Suprapubic skin (tissue), 4 donors: ENCODE results near the gene HOXA5. TPM values are rescaled to one million over a fixed set of nuclear protein-coding genes. Genes with fewer than 3 reads are reported as not detected.

ENCODE experiments used
- DNase-seq, 2 donors: peaks; one replicate each; pipeline ENCODE4 v3.0.0-alpha.2; 2019; ENCODE audit warnings: low spot score in 2 of 2
- H3K27ac ChIP-seq: fragments of 200-600 bp; sonication (generic); one replicate; pipeline ENCODE4 v1.5.1; 2019
- H3K27me3 ChIP-seq: fragments of 200-600 bp; sonication (generic); one replicate; pipeline ENCODE4 v1.5.1; 2019
- H3K36me3 ChIP-seq: fragments of 200-600 bp; sonication (generic); one replicate; pipeline ENCODE4 v1.5.1; 2019
- H3K4me1 ChIP-seq: fragments of 200-600 bp; sonication (generic); one replicate; pipeline ENCODE4 v1.5.1; 2019
- H3K4me3 ChIP-seq: fragments of 200-600 bp; sonication (generic); one replicate; pipeline ENCODE4 v1.5.1; 2019; ENCODE audit warnings: mild to moderate bottlenecking
- H3K9me3 ChIP-seq: fragments of 200-600 bp; sonication (generic); one replicate; pipeline ENCODE4 v1.5.1; 2019
- EP300 ChIP-seq: sonication (generic); formaldehyde crosslinking; IDR thresholded peaks from one replicate; pipeline ENCODE4 v1.6.1; 2017; ENCODE audit warnings: antibody characterized with exemption
- POLR2A ChIP-seq, 2 donors: fragments of 450-650 bp; IDR thresholded peaks; one replicate each; pipeline ENCODE4 v1.6.1; 2017; ENCODE audit warnings: antibody characterized with exemption in 2 of 2, mild to moderate bottlenecking in 2 of 2, moderate library complexity in 2 of 2
- POLR2AphosphoS5 ChIP-seq, 3 donors: sonication (generic); formaldehyde crosslinking; IDR thresholded peaks; one replicate each; pipeline ENCODE4 v1.6.1; 2017; ENCODE audit warnings: antibody characterized with exemption in 3 of 3
- WGBS: methylation state at CpG from one replicate; pipeline ENCODE4 v1.1.5; 2018; 5-methylcytosine and 5-hydroxymethylcytosine counted together
- total RNA-seq, 4 donors: library from RNA; depleted of rRNA; stranded (reverse); fragments of >200 nt; gene quantifications; one replicate each; pipeline ENCODE4 v1.1.0, GENCODE V29; 2016
- TF ChIP-seq, protein P1 (sequence below), 2 donors: fragments of 200-600 bp in 1 of 2; fragments of 450-650 bp in 1 of 2; sonication (generic) in 1 of 2; IDR thresholded peaks; one replicate each; pipeline ENCODE4 v1.5.1; 2016 to 2019; ENCODE audit warnings: antibody characterized with exemption in 2 of 2, mild to moderate bottlenecking in 1 of 2, moderate library complexity in 1 of 2

HOXA5 gene
- total RNA-seq, 4 donors from 2014 or later, result 4.7 to 16.3 (median 14.6) TPM

DNA sequence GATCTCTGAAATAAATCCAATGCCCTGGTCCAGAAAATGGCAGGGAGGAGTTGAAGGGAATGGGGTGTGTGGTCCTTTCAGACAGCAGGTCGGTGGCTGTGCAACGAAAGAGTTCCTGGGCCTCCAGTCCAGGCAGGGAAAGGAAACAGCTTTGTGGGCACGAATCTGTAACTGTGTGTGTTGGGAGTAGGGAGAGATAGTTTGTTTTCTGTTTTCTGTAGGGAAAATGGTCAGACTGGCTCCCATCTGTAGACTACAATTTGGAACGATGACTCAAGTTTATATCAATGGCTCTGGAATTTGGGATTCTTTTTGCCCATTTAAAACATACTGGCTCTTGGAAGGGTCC lies 24.4 kb upstream of the HOXA5 start:
- no peaks in the 10 kb centered on the region for H3K36me3 ChIP-seq
- peak overlapping the region; percentile 84 for H3K4me3 ChIP-seq
- H3K27me3 ChIP-seq, result peaks cover 20% of the 10 kb centered on the region
- 33% methylated on average over 4 of the region's 4 CpGs for WGBS
- H3K27ac ChIP-seq, result peak overlapping the region; percentile 97
- no peaks in the 10 kb centered on the region for H3K9me3 ChIP-seq
- peaks cover 83% of the 10 kb centered on the region for H3K4me1 ChIP-seq
- peak in 1 of 2 donors; percentile 44 for DNase-seq
- no peak for TF ChIP-seq EP300
- TF ChIP-seq, protein P1, sequence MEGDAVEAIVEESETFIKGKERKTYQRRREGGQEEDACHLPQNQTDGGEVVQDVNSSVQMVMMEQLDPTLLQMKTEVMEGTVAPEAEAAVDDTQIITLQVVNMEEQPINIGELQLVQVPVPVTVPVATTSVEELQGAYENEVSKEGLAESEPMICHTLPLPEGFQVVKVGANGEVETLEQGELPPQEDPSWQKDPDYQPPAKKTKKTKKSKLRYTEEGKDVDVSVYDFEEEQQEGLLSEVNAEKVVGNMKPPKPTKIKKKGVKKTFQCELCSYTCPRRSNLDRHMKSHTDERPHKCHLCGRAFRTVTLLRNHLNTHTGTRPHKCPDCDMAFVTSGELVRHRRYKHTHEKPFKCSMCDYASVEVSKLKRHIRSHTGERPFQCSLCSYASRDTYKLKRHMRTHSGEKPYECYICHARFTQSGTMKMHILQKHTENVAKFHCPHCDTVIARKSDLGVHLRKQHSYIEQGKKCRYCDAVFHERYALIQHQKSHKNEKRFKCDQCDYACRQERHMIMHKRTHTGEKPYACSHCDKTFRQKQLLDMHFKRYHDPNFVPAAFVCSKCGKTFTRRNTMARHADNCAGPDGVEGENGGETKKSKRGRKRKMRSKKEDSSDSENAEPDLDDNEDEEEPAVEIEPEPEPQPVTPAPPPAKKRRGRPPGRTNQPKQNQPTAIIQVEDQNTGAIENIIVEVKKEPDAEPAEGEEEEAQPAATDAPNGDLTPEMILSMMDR (IDR thresholded peaks at IDR 0.05), result no peak
- no peak for TF ChIP-seq POLR2A (IDR thresholded peaks at IDR 0.05)
- no peak for TF ChIP-seq POLR2AphosphoS5 (IDR thresholded peaks at IDR 0.05)

DNA sequence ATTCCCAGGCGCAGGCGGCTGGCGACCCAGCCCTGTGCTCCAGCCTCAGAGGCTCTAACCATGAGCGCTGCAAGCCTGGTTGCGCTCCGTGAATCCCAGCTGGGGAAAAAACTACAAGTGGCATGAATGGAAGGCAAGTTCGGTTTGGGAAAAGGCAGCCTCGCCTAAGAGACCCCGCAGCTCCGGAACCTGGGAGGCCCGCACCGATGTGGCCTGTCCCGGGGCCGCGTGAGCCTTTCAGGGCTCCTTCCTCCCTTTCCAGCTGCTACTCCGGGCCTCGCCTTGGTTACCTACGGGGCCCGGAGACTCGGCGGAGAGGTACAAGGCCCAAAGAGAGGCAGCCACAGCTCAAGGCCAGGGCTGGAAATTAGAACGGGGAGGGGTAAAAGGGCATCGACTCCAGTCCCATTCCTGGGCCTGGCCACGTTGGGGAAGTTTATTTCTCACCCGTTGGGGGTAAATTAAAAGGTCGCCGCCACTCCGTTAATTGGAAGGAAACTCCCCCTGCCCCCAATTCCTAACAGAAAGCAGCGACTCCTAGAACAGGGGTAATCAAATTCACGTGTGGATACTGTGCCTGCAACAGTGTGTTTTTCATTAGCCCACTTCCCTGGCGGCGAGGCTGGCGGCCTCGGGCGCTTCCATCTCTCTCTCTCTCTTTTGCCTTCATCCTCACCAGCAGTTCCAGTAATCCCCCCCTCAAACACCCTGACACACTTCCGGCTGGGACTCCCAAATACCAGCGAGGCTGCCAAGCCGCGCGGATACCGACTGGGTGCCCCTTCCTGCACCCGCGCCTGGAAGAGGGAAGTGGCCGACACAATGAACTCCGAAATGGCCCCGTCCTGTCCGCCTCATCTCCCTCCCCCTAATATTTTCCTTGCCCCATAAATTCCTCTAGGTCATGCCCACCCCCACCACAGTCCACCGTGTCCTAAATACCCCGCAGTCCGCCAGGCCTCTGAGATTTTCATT lies 23.3 kb upstream of the HOXA5 start:
- H3K27ac ChIP-seq, result peak overlapping the region; percentile 97
- H3K36me3 ChIP-seq, result no peaks in the 10 kb centered on the region
- peak overlapping the region; percentile 84 for H3K4me3 ChIP-seq
- no peaks in the 10 kb centered on the region for H3K9me3 ChIP-seq
- peaks cover 20% of the 10 kb centered on the region for H3K27me3 ChIP-seq
- peaks cover 78% of the 10 kb centered on the region for H3K4me1 ChIP-seq
- TF ChIP-seq POLR2A (IDR thresholded peaks at IDR 0.05), result no peak
- TF ChIP-seq POLR2AphosphoS5 (IDR thresholded peaks at IDR 0.05), result no peak
- no peak for TF ChIP-seq EP300
- TF ChIP-seq, protein P1 (IDR thresholded peaks at IDR 0.05), result no peak
- peak in 1 of 2 donors; percentile 74 for DNase-seq
- 16% methylated on average over 30 of the region's 50 CpGs for WGBS

DNA sequence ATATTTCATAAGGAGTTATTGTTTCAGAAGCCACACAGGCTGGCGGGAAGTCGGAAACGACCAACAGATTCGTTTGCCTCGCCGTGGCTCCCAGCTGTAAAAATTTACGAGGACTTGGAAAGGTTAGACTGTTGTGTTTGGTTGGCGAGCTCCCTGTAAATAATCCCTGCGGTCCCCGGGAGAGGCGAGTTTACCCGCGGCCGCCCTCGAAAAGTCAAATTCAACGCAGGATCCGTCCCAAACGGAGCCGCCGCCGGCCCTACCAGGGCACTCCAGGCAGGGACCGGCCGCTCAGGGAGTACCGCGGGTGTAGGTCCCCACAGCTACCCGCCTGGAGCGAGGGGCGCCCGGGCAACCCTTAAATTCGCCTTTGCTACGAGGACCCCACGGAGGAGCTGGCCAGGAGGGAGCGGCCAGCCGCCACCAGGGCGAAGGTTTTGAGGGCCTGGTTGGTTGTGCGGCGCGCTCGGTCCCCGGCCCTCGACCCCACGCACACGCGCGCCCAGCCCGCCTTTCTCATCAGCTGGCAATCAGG lies 22.6 kb upstream of the HOXA5 start:
- H3K27me3 ChIP-seq, result peaks cover 20% of the 10 kb centered on the region

DNA sequence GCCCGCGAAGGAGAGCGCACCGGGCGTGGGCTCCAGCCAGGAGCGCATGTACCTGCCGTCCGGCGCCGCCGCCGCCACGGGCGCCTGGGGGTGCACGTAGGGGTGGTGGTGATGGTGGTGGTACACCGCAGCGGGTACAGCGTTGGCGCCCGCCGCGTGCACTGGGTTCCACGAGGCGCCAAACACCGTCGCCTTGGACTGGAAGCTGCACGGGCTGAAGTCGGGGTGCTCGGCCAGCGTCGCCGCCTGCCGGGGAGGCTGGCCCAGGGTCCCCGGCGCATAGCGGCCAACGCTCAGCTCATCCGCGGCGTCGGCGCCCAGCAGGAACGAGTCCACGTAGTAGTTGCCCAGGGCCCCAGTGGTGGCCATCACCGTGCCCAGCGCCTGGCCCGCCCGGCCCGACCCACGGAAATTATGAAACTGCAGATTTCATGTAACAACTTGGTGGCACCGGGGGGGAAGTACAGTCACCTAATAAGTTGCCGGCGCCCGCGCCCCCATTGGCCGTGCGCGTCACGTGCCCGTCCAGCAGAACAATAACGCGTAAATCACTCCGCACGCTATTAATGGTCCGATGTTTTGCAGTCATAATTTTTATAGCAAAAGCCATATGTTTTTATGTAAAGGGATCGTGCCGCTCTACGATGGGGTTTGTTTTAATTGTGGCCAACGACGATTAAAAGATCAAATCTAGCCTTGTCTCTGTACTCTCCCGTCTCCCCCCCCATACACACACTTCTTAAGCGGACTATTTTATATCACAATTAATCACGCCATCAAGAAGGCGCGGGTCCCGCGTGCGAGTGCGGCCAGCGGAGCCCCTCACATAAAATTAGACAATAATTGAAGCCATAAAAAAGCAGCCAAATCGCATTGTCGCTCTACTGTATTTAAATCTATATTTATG lies 21.9 kb upstream of the HOXA5 start, which contains the start of gene HOXA9:
Gene HOXA9 (minus strand): TSS at position 449 of the 907 bp plus-strand sequence. CDS start 80 bp downstream, at position 369.
- peak; percentile 94 to 97 for DNase-seq
- no peaks in the 10 kb centered on the region for H3K9me3 ChIP-seq
- H3K4me3 ChIP-seq, result peak within 1 kb of the TSS; percentile 84
- TF ChIP-seq POLR2AphosphoS5 (IDR thresholded peaks at IDR 0.05) (peak in 2 of 3 donors; percentile 28 to 67), POLR2A (IDR thresholded peaks at IDR 0.05) (peak in 1 of 2 donors; percentile 48), EP300 (no peak)
- TF ChIP-seq, protein P1 (IDR thresholded peaks at IDR 0.05), result no peak
- H3K4me1 ChIP-seq, result peaks cover 80% of the 10 kb centered on the region
- H3K27ac ChIP-seq, result peak within 1 kb of the TSS; percentile 97
- peaks cover 20% of the 10 kb centered on the region for H3K27me3 ChIP-seq
- under 1% methylated on average over 43 of the region's 82 CpGs for WGBS
- no peaks in the 10 kb centered on the region for H3K36me3 ChIP-seq

More for the DNA sequence above, 22.6 kb upstream of the HOXA5 start:
- peak in 1 of 2 donors; percentile 72 for DNase-seq
- H3K27ac ChIP-seq, result peak overlapping the region; percentile 97
- peaks cover 78% of the 10 kb centered on the region for H3K4me1 ChIP-seq
- no peaks in the 10 kb centered on the region for H3K36me3 ChIP-seq
- peak overlapping the region; percentile 84 for H3K4me3 ChIP-seq
- no peaks in the 10 kb centered on the region for H3K9me3 ChIP-seq
- TF ChIP-seq POLR2A (IDR thresholded peaks at IDR 0.05) (no peak), EP300 (no peak), POLR2AphosphoS5 (IDR thresholded peaks at IDR 0.05) (no peak)
- TF ChIP-seq, protein P1 (IDR thresholded peaks at IDR 0.05), result no peak
- under 1% methylated on average over 11 of the region's 46 CpGs for WGBS
